HG03460 (cell line): ENCODE data around the gene LOXHD1.

Experiments
- ATAC-seq: cut with Tn5 transposase; IDR thresholded peaks from one replicate; pipeline ENCODE4 v1.9.1; 2021; ENCODE audit not compliant: unreplicated experiment

Gene LOXHD1

DNA sequence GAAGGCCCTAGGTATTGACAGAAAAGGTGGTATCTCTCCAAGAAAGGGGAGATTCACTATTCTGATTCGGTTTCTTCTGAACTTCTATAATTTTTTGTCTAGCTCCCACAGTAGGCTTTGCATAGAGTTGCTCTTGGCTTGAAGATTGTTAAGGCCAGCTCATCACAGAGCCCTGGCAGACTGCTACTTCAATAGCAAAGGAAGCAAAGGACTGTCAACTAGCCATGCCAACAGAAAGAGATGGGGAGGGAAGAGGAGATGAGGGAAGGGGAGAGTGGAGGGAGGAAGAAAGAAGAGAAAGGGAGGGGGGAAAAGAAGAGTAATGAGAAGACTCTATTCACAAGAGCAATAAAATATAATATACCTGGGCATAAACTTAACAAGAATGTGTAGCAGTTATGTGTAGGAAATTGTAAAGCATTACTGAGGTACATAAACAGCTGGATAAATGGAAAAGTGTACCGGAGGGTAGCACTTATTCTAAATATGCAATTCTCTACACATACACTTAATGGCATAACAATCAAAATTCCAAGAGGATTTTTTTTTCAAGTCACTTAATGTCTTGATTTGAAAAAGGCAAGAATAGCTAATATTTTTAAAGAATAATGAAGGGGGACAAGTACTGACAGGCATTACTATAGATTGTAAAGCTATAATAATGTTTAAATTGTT, 102.5 kb downstream of the LOXHD1 start:
- no peak for ATAC-seq

- ATAC-seq = no peak
Measured at GRCh38 chr18:46550609-46551008, 106.4 kb downstream of the LOXHD1 start.

DNA sequence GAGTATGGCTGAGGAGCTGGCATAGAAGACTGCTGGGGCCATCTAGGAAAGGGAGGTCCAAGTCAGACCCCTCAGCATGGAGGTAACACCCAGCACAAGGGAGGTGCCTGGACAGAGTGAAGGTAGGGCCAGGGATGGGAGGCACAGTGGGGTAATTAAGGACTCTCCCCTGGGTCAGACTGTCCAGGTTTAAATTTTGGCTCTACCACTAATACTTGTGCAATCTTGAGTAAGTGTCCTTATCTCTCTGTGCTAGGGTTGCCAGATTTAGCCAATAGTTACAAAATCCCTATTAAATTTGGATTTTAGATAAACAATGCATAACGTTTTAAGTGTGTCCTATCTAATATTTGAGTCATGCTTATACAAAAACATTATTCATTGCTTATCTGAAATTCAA, 109.5 kb downstream of the LOXHD1 start:
- no peak for ATAC-seq

GRCh38 chr18:46546111-46546640, 110.8 kb downstream of the LOXHD1 start:
- no peak for ATAC-seq

DNA sequence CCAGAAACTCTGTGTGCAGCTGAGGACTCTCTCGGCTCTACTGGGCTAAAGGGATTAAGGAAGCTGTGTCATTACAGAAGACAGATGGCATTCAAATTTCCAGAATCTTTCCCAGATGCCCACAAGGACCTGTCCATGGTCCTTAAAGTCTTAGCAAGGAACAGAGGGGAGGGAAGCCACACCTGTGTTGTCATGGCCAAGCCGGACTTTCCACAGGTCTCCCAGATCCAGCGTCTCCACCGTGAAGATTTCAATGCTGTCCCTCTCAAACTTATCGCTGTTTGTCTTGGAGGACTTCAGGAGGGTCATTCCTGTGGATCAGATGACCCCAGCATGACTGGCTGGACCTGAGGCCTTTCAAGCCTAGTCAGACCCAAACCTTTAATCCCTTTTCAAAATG, 114.5 kb downstream of the LOXHD1 start:
- ATAC-seq = no peak

GRCh38 chr18:46541626-46542189, 115.3 kb downstream of the LOXHD1 start:
- no peak for ATAC-seq

DNA sequence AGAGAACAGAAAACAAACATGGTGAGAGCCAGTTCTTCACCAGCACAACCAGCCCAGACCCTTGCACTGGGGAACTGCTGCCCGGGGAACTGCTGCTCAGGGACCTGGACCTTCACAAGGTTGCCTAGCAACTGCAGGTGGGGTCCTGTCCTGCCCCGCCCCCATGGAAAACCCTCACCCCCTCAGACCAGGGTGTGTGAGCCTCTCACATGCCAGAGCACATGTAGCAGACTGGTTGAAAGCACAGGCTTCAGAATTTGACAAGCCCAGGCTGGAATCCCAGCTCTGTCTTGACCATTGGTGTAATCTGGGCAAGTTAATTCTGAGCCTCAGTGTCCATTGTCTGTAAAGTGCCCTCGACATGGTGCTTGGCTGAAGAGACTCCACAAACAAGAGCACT, 118.6 kb downstream of the LOXHD1 start:
- ATAC-seq = no peak

GRCh38 chr18:46536215-46536874, 120.7 kb downstream of the LOXHD1 start:
- no peak for ATAC-seq

GRCh38 chr18:46531482-46531881, 125.5 kb downstream of the LOXHD1 start:
- no peak for ATAC-seq

GRCh38 chr18:46528037-46528436, 129.0 kb downstream of the LOXHD1 start:
- no peak for ATAC-seq

DNA sequence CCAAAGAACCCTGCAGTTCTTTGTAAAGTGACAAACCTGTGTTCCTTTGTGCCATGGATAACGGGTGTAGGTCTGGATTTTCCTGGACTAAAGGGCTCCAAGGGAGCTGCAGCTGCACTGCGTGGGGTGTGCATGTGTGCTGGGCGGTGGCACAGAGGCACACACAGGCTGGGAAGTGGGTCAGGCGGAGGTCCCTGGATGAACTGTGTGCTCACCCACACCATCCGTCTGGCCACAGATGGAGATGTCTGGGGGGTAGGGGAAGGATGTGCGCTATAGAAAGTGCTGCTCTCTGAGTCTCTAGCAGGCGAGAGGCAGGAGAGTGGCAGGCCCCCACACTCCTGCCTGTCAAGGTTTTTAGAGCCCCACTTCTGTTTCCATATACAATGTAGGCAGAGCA, 137.2 kb downstream of the LOXHD1 start:
- ATAC-seq = no peak

DNA sequence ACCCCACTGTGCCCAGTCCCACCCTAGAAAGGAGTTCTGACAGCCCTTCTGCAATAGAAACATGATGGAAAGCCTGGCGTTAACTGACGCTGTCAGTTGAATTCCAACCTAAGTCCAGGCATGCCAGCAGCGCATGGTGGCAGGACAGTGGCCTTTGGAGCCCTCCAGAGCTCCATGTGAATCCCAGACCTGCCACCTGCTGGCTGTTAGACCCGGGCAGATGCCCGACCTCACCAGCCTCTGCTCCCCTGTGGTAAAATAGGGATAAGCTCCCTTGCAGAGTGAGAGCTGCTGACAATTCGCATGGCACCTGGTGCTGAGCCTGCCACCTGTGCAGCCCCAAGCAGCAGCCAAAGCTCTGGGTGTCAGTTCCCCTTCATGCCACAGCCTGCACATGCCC, 138.6 kb downstream of the LOXHD1 start:
- ATAC-seq = no peak

GRCh38 chr18:46516555-46516954, 140.5 kb downstream of the LOXHD1 start:
- no peak for ATAC-seq

GRCh38 chr18:46510386-46510785, 146.6 kb downstream of the LOXHD1 start:
- ATAC-seq = no peak

DNA sequence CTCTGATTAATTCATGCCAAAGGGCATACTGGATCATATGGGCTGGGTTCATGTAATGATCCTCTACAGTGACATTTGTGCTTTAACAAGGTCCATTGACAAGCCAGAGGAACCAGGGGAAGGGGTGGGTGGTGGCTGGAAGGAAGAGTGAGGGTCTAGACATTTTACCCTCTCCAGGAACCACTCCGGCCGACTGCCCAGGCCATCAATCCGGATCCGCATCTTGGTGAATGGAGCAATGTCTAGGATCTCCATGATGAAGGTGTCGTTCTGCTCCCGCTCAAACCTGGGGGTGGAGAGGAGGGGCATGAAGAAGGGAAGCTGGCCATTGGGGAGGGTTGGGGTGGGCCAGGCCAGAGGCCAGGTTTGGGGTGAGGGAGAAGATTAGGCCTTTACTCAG, 147.5 kb downstream of the LOXHD1 start:
- ATAC-seq = no peak

DNA sequence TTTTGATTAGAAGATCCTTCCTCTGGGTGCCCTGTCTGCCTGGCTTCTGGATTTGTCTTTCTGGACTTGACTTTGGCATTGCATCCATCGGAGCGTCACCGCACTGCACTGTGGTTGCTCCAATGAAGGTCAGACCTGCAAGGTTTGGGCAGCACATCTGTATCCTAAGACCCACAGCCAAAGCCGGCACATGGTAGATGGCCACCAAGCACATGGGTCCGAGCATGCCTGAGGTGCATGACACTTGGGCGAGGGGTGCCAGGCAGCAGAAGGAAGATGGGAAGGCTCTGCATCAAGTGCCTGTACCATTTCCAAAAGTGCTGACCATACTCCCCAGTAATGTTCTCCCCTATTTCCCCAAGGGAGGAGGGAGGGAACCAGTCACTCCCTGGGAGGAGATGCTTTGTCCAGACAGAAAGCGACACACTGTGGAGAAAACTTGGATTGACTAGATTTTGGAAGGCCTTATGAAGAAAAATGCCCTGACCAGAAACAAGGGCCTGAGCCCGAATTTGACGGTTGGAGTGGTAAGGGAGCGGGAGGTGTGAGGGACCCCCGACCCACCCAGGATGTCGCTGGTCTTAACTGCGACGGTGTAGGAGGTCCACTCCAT, 149.9 kb downstream of the LOXHD1 start:
- no peak for ATAC-seq

DNA sequence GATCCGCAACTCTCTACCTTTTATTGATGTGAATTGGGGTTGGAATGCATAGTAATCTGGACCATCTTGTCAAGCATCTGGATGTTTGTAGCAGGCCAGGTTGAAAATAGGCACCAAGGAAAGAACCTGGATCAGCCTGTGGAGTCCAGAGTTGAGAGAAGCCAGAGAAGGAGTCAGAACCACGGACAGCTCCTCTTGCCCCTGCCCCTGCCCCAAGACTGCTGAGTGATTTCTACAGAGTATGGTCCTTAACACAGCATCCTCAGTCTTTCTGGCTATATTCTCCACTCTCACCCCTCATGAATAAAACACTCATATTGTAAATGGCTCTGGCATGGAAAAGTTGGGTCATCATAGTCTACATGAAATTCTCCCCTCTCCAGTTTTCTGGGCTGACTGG, 154.6 kb downstream of the LOXHD1 start:
- ATAC-seq = no peak

DNA sequence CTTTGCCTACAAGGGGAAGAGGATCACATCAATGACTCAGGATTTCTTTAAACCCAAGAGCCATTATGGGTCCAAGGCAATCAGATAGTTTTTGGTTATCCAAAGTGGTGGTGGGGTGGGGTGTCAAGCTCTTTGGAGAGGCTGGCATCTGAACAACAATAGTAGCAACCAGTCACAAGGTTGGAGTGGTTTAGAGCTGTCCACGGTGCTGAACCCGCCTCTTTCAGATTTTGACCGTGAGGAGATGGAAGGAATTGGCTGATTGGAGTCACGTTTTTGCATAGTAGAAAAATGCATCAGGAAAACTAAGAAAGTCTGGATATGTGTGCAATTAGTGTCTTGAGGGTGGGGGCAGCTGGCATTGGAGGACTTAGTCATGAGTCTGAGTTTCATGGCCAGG, 159.9 kb downstream of the LOXHD1 start:
- no peak for ATAC-seq

GRCh38 chr18:46488471-46489213, 168.4 kb downstream of the LOXHD1 start:
- ATAC-seq = no peak

DNA sequence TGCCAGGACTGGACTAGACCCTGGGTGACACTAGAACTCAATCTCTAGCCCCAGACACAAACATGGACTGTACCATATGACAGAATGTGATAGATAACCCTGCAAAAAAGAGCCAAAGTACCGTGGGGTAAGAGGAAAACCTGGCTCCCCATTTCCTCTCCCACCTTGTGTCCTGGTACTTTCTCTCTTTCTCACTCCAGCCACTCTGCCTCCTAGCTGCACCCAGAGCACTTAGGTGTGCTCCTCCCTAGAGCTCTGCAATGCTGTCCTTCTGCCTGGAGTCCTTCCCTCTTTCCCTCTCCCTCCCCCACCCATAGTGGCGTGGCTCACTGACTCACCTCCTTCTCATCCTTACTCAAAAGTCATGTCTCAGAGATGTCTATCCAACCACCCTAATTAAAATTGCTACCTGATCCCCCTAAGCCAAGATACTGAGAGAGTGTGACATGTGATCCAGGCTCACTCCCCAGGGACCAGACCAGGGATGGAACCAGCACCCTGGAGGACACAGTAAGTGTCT, 171.3 kb downstream of the LOXHD1 start:
- no peak for ATAC-seq

GRCh38 chr18:46484971-46485370, 172.0 kb downstream of the LOXHD1 start:
- ATAC-seq = no peak
